ENCODE results near the gene IL12RB2.

DNA sequence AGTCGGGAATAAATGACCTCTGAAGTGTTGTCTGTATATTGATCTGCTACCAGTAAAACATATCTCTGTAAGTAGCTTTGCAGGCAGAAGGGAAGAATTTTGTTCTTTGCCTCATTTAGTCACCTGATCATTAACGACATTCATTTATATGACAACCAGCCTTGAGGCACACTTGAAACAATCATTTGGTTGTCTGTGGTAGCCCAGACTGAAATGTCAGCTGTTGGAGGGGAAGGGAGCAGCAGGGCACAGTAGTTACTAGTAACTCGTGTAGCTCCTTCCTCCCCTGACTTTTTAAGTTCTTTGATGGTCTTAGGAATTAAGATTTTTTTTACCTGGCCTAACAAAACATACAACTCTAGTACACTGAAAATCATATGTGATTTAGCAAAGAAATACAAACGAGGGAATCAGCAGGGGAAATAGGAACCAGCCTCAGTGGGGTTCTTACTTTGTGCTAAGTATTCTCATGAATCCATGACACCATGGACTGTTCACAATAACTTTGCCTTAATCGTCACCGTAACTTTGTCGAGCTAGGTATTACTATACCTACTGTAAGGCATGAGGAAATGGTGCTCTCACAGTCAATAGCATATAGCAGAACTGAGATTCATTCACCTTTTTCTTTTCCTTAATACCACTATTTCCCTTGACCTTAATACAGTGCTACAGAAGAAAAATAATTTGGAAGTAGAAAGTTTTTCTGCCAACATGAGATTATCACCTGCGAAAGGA lies 6.4 kb downstream of the IL12RB2 start:
- TF ChIP-seq, protein P1, sequence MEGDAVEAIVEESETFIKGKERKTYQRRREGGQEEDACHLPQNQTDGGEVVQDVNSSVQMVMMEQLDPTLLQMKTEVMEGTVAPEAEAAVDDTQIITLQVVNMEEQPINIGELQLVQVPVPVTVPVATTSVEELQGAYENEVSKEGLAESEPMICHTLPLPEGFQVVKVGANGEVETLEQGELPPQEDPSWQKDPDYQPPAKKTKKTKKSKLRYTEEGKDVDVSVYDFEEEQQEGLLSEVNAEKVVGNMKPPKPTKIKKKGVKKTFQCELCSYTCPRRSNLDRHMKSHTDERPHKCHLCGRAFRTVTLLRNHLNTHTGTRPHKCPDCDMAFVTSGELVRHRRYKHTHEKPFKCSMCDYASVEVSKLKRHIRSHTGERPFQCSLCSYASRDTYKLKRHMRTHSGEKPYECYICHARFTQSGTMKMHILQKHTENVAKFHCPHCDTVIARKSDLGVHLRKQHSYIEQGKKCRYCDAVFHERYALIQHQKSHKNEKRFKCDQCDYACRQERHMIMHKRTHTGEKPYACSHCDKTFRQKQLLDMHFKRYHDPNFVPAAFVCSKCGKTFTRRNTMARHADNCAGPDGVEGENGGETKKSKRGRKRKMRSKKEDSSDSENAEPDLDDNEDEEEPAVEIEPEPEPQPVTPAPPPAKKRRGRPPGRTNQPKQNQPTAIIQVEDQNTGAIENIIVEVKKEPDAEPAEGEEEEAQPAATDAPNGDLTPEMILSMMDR (IDR thresholded peaks at IDR 0.05; ENCODE audit: low read depth, low read length) = no peak
- TF ChIP-seq EZH2phosphoT487 (IDR thresholded peaks at IDR 0.05; ENCODE audit: low read depth) = no peak
